Stimulated activated naive CD8-positive, alpha-beta T cell treated with anti-CD3 and anti-CD28 coated beads, Interleukin-15, amount 100 ng/mL, for 72 hours (primary cell): ENCODE data around the gene WDR44.
"Not testable (repeated sequence)": the region's sequence is repeated elsewhere in the genome, so short reads cannot be mapped to it uniquely, and the experiment has no call there.

Experiments
- ATAC-seq: fragments of 150-1000 bp; cut with Tn5 transposase; 2 replicates; pipeline ENCODE4 v1.10.0; 2021; ENCODE audit warnings: mild to moderate bottlenecking, moderate library complexity
- DNase-seq, 2 donors: peaks; one replicate each; pipeline ENCODE4 v3.0.0; 2021 to 2022
- H3K27ac Mint-ChIP-seq, 2 donors: one replicate each; pipeline ENCODE4 v1.8.0; 2022; ENCODE audit warnings: mild to moderate bottlenecking in 2 of 2, mixed read lengths in 2 of 2, moderate library complexity in 2 of 2
- H3K27me3 Mint-ChIP-seq: one replicate; pipeline ENCODE4 v1.8.0; 2022; ENCODE audit warnings: mixed read lengths
- H3K4me1 Mint-ChIP-seq: one replicate; pipeline ENCODE4 v1.8.0; 2022; ENCODE audit warnings: mild to moderate bottlenecking, mixed read lengths
- H3K4me3 Mint-ChIP-seq, 2 donors: one replicate each; pipeline ENCODE4 v1.8.0; 2022; ENCODE audit warnings: mild to moderate bottlenecking in 2 of 2, mixed read lengths in 2 of 2, moderate library complexity in 1 of 2
- H3K9me3 Mint-ChIP-seq, 2 donors: one replicate each; pipeline ENCODE4 v1.8.0; 2022; ENCODE audit warnings: mixed read lengths in 2 of 2

The WDR44 gene

GRCh38 chrX:118345464-118346257 is at the start of gene WDR44:
Gene WDR44 (plus strand): TSS chrX:118346106. CDS start chrX:118346504, 398 bp downstream.
- H3K4me1 Mint-ChIP-seq, result peaks cover 29% of the 10 kb centered on the region
- peak; percentile 89 to 95 for DNase-seq

GRCh38 chrX:118305827-118306226 is 40.1 kb upstream of the WDR44 start:
- not testable (repeated sequence) for H3K27ac Mint-ChIP-seq
- peaks cover 10 to 16% of the 10 kb centered on the region in 2 donors for H3K9me3 Mint-ChIP-seq

More at GRCh38 chrX:118345464-118346257, at the start of gene WDR44:
- no peaks in the 10 kb centered on the region for H3K27me3 Mint-ChIP-seq
- peak within 1 kb of the TSS; percentile 99 to 100 for H3K27ac Mint-ChIP-seq
- no peaks in the 10 kb centered on the region for H3K9me3 Mint-ChIP-seq
- ATAC-seq, result peak; percentile 94
- H3K4me3 Mint-ChIP-seq, result peak within 1 kb of the TSS; percentile 97 to 99

GRCh38 chrX:118315529-118315928 is 30.4 kb upstream of the WDR44 start:
- H3K27ac Mint-ChIP-seq, result no peak overlapping the region

More at GRCh38 chrX:118305827-118306226, 40.1 kb upstream of the WDR44 start:
- H3K4me3 Mint-ChIP-seq, H3K4me1 Mint-ChIP-seq, H3K27me3 Mint-ChIP-seq, DNase-seq, ATAC-seq: not testable (repeated sequence)

GRCh38 chrX:118324588-118324987 is 21.3 kb upstream of the WDR44 start:
- H3K9me3 Mint-ChIP-seq, result no peaks in the 10 kb centered on the region
- no peak for DNase-seq
- no peak overlapping the region for H3K4me3 Mint-ChIP-seq
- H3K27me3 Mint-ChIP-seq, result no peaks in the 10 kb centered on the region
- no peaks in the 10 kb centered on the region for H3K4me1 Mint-ChIP-seq
- ATAC-seq, result no peak
- no peak overlapping the region for H3K27ac Mint-ChIP-seq

More at GRCh38 chrX:118315529-118315928, 30.4 kb upstream of the WDR44 start:
- H3K4me1 Mint-ChIP-seq, result no peaks in the 10 kb centered on the region
- no peak overlapping the region for H3K4me3 Mint-ChIP-seq
- no peaks in the 10 kb centered on the region for H3K27me3 Mint-ChIP-seq
- ATAC-seq (no peak), DNase-seq (no peak)
- H3K9me3 Mint-ChIP-seq, result no peaks in the 10 kb centered on the region

- Mint-ChIP-seq H3K4me1 (no peaks in the 10 kb centered on the region), H3K27ac (peak overlapping the region in 1 of 2 donors; percentile 42), H3K9me3 (no peaks in the 10 kb centered on the region), H3K27me3 (no peaks in the 10 kb centered on the region), H3K4me3 (no peak overlapping the region)
- DNase-seq (no peak), ATAC-seq (no peak)
These were observed 20.5 kb upstream of the WDR44 start for GRCh38 chrX:118325453-118325852.

- Mint-ChIP-seq H3K9me3 (no peaks in the 10 kb centered on the region), H3K27me3 (no peaks in the 10 kb centered on the region), H3K4me1 (no peaks in the 10 kb centered on the region), H3K27ac (peak overlapping the region in 1 of 2 donors; percentile 49), H3K4me3 (no peak overlapping the region)
- no peak for ATAC-seq
- no peak for DNase-seq
These were observed 16.7 kb upstream of the WDR44 start for GRCh38 chrX:118329175-118329574.

- no peaks in the 10 kb centered on the region for H3K9me3 Mint-ChIP-seq
- H3K27me3 Mint-ChIP-seq, result no peaks in the 10 kb centered on the region
- no peak overlapping the region for H3K27ac Mint-ChIP-seq
- H3K4me3 Mint-ChIP-seq, result no peak overlapping the region
- no peak for DNase-seq
- no peak for ATAC-seq
- no peaks in the 10 kb centered on the region for H3K4me1 Mint-ChIP-seq
These were observed 8.2 kb upstream of the WDR44 start for GRCh38 chrX:118337687-118338086.

GRCh38 chrX:118338930-118339329 is 7.0 kb upstream of the WDR44 start:
- Mint-ChIP-seq H3K27ac (no peak overlapping the region), H3K4me3 (no peak overlapping the region), H3K9me3 (no peaks in the 10 kb centered on the region), H3K27me3 (no peaks in the 10 kb centered on the region), H3K4me1 (no peaks in the 10 kb centered on the region)
- DNase-seq (no peak), ATAC-seq (no peak)

GRCh38 chrX:118345045-118345463 is 852 bp upstream of the WDR44 start:
- Mint-ChIP-seq H3K4me3 (peak overlapping the region; percentile 97 to 99), H3K27me3 (no peaks in the 10 kb centered on the region)

GRCh38 chrX:118346258-118347094 is 570 bp downstream of the WDR44 start:
- peaks cover 32% of the 10 kb centered on the region for H3K4me1 Mint-ChIP-seq
- no peaks in the 10 kb centered on the region for H3K9me3 Mint-ChIP-seq
- peak; percentile 53 for ATAC-seq
- H3K4me3 Mint-ChIP-seq, result peak overlapping the region; percentile 97 to 99
- peak; percentile 45 to 52 for DNase-seq
- no peaks in the 10 kb centered on the region for H3K27me3 Mint-ChIP-seq
- H3K27ac Mint-ChIP-seq, result peak overlapping the region; percentile 99 to 100

More at GRCh38 chrX:118345045-118345463, 852 bp upstream of the WDR44 start:
- Mint-ChIP-seq H3K9me3 (no peaks in the 10 kb centered on the region), H3K4me1 (peaks cover 23% of the 10 kb centered on the region), H3K27ac (peak overlapping the region; percentile 91 to 100)
- no peak for DNase-seq
- ATAC-seq, result no peak

- Mint-ChIP-seq H3K4me1 (peaks cover 32% of the 10 kb centered on the region), H3K27ac (peak overlapping the region in 1 of 2 donors; percentile 81), H3K9me3 (no peaks in the 10 kb centered on the region), H3K4me3 (peak overlapping the region; percentile 97 to 99), H3K27me3 (no peaks in the 10 kb centered on the region)
- DNase-seq (peak in 1 of 2 donors; percentile 1), ATAC-seq (no peak)
These were observed 1.2 kb downstream of the WDR44 start for GRCh38 chrX:118347131-118347530.

- H3K4me3 Mint-ChIP-seq, result peak overlapping the region; percentile 97 to 99
- H3K9me3 Mint-ChIP-seq, result no peaks in the 10 kb centered on the region
- ATAC-seq (no peak), DNase-seq (no peak)
- H3K27me3 Mint-ChIP-seq, result no peaks in the 10 kb centered on the region
- peak overlapping the region in 1 of 2 donors; percentile 5 for H3K27ac Mint-ChIP-seq
- H3K4me1 Mint-ChIP-seq, result peaks cover 37% of the 10 kb centered on the region
These were observed 1.8 kb downstream of the WDR44 start for GRCh38 chrX:118347736-118348135.

GRCh38 chrX:118348186-118348810 is 2.4 kb downstream of the WDR44 start:
- Mint-ChIP-seq H3K9me3 (no peaks in the 10 kb centered on the region), H3K27me3 (no peaks in the 10 kb centered on the region), H3K4me1 (peaks cover 43% of the 10 kb centered on the region), H3K4me3 (peak overlapping the region; percentile 97 to 99), H3K27ac (no peak overlapping the region)
- no peak for DNase-seq
- no peak for ATAC-seq

- H3K4me3 Mint-ChIP-seq, result peak overlapping the region in 1 of 2 donors; percentile 39
These were observed 3.3 kb downstream of the WDR44 start for GRCh38 chrX:118349188-118349587.

GRCh38 chrX:118350221-118350620 is 4.3 kb downstream of the WDR44 start:
- H3K27ac Mint-ChIP-seq, result no peak overlapping the region
- no peak for DNase-seq

More at GRCh38 chrX:118349188-118349587, 3.3 kb downstream of the WDR44 start:
- Mint-ChIP-seq H3K9me3 (no peaks in the 10 kb centered on the region), H3K27ac (no peak overlapping the region), H3K27me3 (no peaks in the 10 kb centered on the region), H3K4me1 (peaks cover 43% of the 10 kb centered on the region)
- ATAC-seq, result no peak
- no peak for DNase-seq

More at GRCh38 chrX:118350221-118350620, 4.3 kb downstream of the WDR44 start:
- H3K27me3 Mint-ChIP-seq, result no peaks in the 10 kb centered on the region
- ATAC-seq, result no peak
- H3K4me3 Mint-ChIP-seq, result peak overlapping the region; percentile 45 to 52
- peaks cover 51% of the 10 kb centered on the region for H3K4me1 Mint-ChIP-seq
- no peaks in the 10 kb centered on the region for H3K9me3 Mint-ChIP-seq
